BJ (cell line): ENCODE data around the gene KY. TPM values are rescaled to one million over a fixed set of nuclear protein-coding genes. Genes with fewer than 3 reads are reported as not detected.

Experiments
- CTCF ChIA-PET: fragments of 350-600 bp; formaldehyde crosslinking; extraction: SDS; loops from one replicate; lab custom pipeline; 2021; ENCODE audit warnings: antibody characterized with exemption, inconsistent platforms; lab: Yijun Ruan, JAX
- POLR2A ChIA-PET: fragments of 300-600 bp; sonication (Branson Sonifier 250); formaldehyde crosslinking; extraction: SDS; loops from one replicate; lab custom pipeline; 2021; ENCODE audit warnings: antibody characterized with exemption; lab: Charles Lee
- DNase-seq: peaks from one replicate; pipeline ENCODE4 v3.0.0-alpha.2; 2011; ENCODE audit warnings: low read depth
- H3K27me3 ChIP-seq: 2 replicates; pipeline ENCODE4 v1.6.0; 2011; ENCODE audit warnings: low read length; ENCODE audit not compliant: control insufficient read depth, insufficient read depth
- H3K36me3 ChIP-seq: 2 replicates; pipeline ENCODE4 v1.5.1; 2011; ENCODE audit warnings: low read length; ENCODE audit not compliant: control insufficient read depth, insufficient read depth
- H3K4me3 ChIP-seq: 2 replicates; pipeline ENCODE4 v1.5.1; 2011; ENCODE audit warnings: low read depth, mild to moderate bottlenecking, control low read depth, low read length
- CTCF ChIP-seq: IDR thresholded peaks from 2 replicates; pipeline ENCODE4 v1.5.1; 2011; ENCODE audit warnings: low read depth, mild to moderate bottlenecking, control low read depth, inconsistent platforms, low read length, moderate library complexity; ENCODE audit not compliant: insufficient read depth
- polyA plus RNA-seq: library from polyadenylated mRNA; depleted of rRNA; stranded (reverse); fragments of >200 nt; gene quantifications from 2 replicates; pipeline ENCODE4 v1.2.3, GENCODE V29; 2011

Gene KY
- polyA plus RNA-seq, 1 experiment: 0.05 TPM

DNA sequence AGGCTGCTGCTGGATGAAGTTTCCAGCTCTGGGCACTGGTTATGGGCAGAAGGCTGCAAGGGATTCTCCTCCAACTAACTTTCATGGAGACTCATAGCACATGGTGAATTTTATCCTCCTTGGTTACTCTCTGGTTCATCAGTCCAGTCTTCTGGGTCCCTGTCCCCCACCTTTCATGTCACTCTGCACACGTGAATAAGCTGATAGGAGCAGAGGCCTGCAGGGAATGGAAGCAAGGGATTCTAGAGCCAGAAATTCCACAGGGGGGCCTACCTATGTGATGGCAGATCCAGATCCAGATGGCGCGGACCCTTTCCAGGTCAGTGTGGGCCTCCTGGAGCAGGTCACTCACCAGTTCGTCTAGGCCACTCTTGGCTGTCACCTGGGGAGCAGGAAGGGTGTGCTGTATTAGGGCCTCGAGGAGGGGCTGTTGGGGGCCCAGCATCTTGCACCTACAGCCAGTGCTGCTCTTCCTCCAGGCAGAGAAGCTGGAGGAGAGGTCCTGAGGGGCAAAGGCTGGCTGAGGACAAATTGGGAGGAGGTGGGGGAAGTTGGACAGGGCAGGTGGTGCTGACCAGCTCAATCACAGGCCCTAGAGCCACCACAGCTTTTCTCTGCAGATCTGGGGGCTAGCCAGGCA, 30.2 kb downstream of the KY start:
- CTCF ChIA-PET: interaction anchor here (1.3 kb wide), 1 partner anchor 20 kb away, joined by 3 read pairs; no protein-coding TSS in a partner anchor
- Histone ChIP-seq H3K4me3 (no peak overlapping the region), H3K27me3 (no peaks in the 10 kb centered on the region), H3K36me3 (no peaks in the 10 kb centered on the region)
- TF ChIP-seq CTCF: no peak
- no peak for DNase-seq
- POLR2A ChIA-PET: no interaction called here

DNA sequence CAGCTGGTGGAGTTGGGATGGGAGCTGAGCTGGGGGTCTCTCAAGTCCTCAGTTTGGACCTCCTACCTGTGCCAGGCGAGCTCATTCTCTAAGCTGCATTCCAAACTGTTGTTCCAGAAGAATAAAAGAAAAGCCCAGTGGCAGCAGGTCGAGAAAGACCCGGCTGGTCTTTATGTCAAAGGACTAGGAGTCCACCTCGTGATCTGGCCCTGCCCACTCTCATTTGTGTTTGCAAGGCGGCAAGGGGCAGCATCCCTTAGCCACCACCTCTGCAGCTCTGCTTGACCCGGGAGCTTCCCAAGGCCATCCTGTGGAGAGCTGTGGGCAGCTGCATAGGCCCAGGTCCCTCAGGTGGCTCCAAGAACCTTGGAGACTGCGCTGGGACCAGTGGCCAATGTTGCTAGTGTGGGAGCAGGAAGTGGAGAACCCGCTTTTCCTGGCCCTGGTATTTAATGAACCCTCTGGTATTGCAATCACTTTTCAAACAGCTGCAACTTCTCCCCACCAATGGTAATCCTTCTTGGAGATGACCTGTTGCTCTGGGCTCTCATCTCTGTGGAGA, 30.9 kb downstream of the KY start:
- TF ChIP-seq CTCF: no peak
- POLR2A ChIA-PET: no interaction called here
- H3K27me3 ChIP-seq: no peaks in the 10 kb centered on the region
- H3K4me3 ChIP-seq: no peak overlapping the region
- CTCF ChIA-PET: interaction anchor here (1.2 to 1.3 kb wide), 2 partner anchors 19 kb away, joined by 3 to 6 read pairs; no protein-coding TSS in a partner anchor
- H3K36me3 ChIP-seq: no peaks in the 10 kb centered on the region
- no peak for DNase-seq

- no peak overlapping the region for H3K4me3 ChIP-seq
- H3K27me3 ChIP-seq: no peaks in the 10 kb centered on the region; the same call in 1 of the 2 replicates
- H3K36me3 ChIP-seq: no peaks in the 10 kb centered on the region
- no peak for TF ChIP-seq CTCF
- ChIA-PET CTCF (interaction anchor here (0.9 to 1.2 kb wide), 2 partner anchors 19 to 21 kb away, joined by 5 to 6 read pairs; no protein-coding TSS in a partner anchor), POLR2A (no interaction called here)
- DNase-seq: no peak
Observed at GRCh38 chr3:134619301-134619615, 31.6 kb downstream of the KY start.

- no peak for TF ChIP-seq CTCF
- Histone ChIP-seq H3K36me3 (no peaks in the 10 kb centered on the region), H3K27me3 (no peaks in the 10 kb centered on the region; the same call in 1 of the 2 replicates), H3K4me3 (no peak overlapping the region)
- CTCF ChIA-PET: interaction anchor here (0.9 to 1.5 kb wide), 3 partner anchors 18 to 22 kb away, joined by 5 to 6 read pairs (median 5); no protein-coding TSS in a partner anchor
- POLR2A ChIA-PET: no interaction called here
- DNase-seq: no peak
Observed at GRCh38 chr3:134618478-134619300, 32.1 kb downstream of the KY start.
